Neuronal stem cell (in vitro differentiated cells): ENCODE results near the gene CHRNB4.

ENCODE experiments used
- DNase-seq: peaks from one replicate; pipeline ENCODE4 v3.0.0-alpha.2; 2013; ENCODE audit warnings: low spot score
- H2AFZ ChIP-seq: one replicate; pipeline ENCODE4 v1.6.1; 2013; ENCODE audit warnings: mild to moderate bottlenecking, low read length, inconsistent platforms
- H2AK5ac ChIP-seq: 2 replicates; pipeline ENCODE4 v1.6.1; 2013; ENCODE audit warnings: low read depth, mild to moderate bottlenecking, inconsistent platforms, low read length, moderate library complexity, mixed read lengths
- H2BK120ac ChIP-seq: 2 replicates; pipeline ENCODE4 v1.6.1; 2013; ENCODE audit warnings: low read depth, mild to moderate bottlenecking, inconsistent platforms, low read length, moderate library complexity, mixed read lengths
- H2BK12ac ChIP-seq: one replicate; pipeline ENCODE4 v1.6.1; 2013; ENCODE audit warnings: low read length, inconsistent platforms
- H2BK15ac ChIP-seq: 2 replicates; pipeline ENCODE4 v1.6.1; 2013; ENCODE audit warnings: mild to moderate bottlenecking, low read length, inconsistent platforms, mixed read lengths
- H2BK5ac ChIP-seq: one replicate; pipeline ENCODE4 v1.6.1; 2013; ENCODE audit warnings: inconsistent platforms, mild to moderate bottlenecking, low read length, moderate library complexity
- H3K14ac ChIP-seq: one replicate; pipeline ENCODE4 v1.6.1; 2013; ENCODE audit warnings: low read length, inconsistent platforms
- H3K18ac ChIP-seq: 2 replicates; pipeline ENCODE4 v1.6.1; 2013; ENCODE audit warnings: low read length, inconsistent platforms
- H3K23ac ChIP-seq: 2 replicates; pipeline ENCODE4 v1.6.1; 2013; ENCODE audit warnings: low read depth, mild to moderate bottlenecking, mixed read lengths, low read length, inconsistent platforms; ENCODE audit not compliant: poor library complexity
- H3K27ac ChIP-seq: replicated peaks from 3 replicates; pipeline ENCODE4 v1.5.1; 2013; ENCODE audit warnings: low read length, inconsistent platforms
- H3K27me3 ChIP-seq, 3 experiments: 2 replicates each; pipeline ENCODE4 v1.6.1; 2013; ENCODE audit warnings: low read length in 3 of 3, mild to moderate bottlenecking in 2 of 3, inconsistent platforms in 1 of 3, low read depth in 1 of 3, mixed read lengths in 1 of 3, moderate library complexity in 1 of 3; ENCODE audit not compliant: control insufficient read depth in 3 of 3, insufficient read depth in 3 of 3
- H3K36me3 ChIP-seq, 2 donors: replicated peaks in 1 of 2; 2 replicates each; pipeline ENCODE4 v1.6.1; 2013; ENCODE audit warnings: low read length in 2 of 2; ENCODE audit not compliant: control insufficient read depth in 2 of 2, insufficient read depth in 2 of 2
- H3K4ac ChIP-seq: 2 replicates; pipeline ENCODE4 v1.6.1; 2013; ENCODE audit warnings: inconsistent platforms, mild to moderate bottlenecking, low read length, moderate library complexity
- H3K4me1 ChIP-seq, 2 donors: 1 replicate in 1 of 2; 2 replicates in 1 of 2; pipeline ENCODE4 v1.6.1; 2013; ENCODE audit warnings: low read length in 2 of 2, low read depth in 1 of 2; ENCODE audit not compliant: control insufficient read depth in 2 of 2, insufficient read depth in 1 of 2
- H3K4me2 ChIP-seq: one replicate; pipeline ENCODE4 v1.6.1; 2013; ENCODE audit warnings: mild to moderate bottlenecking, low read length, inconsistent platforms; ENCODE audit not compliant: insufficient read depth, poor library complexity, severe bottlenecking
- H3K4me3 ChIP-seq, 2 donors: 2 replicates each; pipeline ENCODE4 v1.5.1; 2013; ENCODE audit warnings: low read length in 2 of 2, mild to moderate bottlenecking in 2 of 2, inconsistent platforms in 1 of 2, moderate library complexity in 1 of 2
- H3K79me1 ChIP-seq: one replicate; pipeline ENCODE4 v1.6.1; 2013; ENCODE audit warnings: low read depth, mild to moderate bottlenecking, inconsistent platforms, low read length, moderate library complexity
- H3K9ac ChIP-seq: one replicate; pipeline ENCODE4 v1.6.1; 2013; ENCODE audit warnings: mild to moderate bottlenecking, low read depth, low read length, inconsistent platforms; ENCODE audit not compliant: poor library complexity
- H3K9me3 ChIP-seq, 2 donors: replicated peaks in 1 of 2; 2 replicates each; pipeline versions ENCODE3 to v1.6.1; 2013; ENCODE audit warnings: low read length in 2 of 2, mild to moderate bottlenecking in 2 of 2, inconsistent platforms in 1 of 2, low read depth in 1 of 2, mixed read lengths in 1 of 2, moderate library complexity in 1 of 2; ENCODE audit not compliant: control insufficient read depth in 2 of 2, insufficient read depth in 1 of 2
- H4K8ac ChIP-seq: one replicate; pipeline ENCODE4 v1.6.1; 2013; ENCODE audit warnings: low read depth, mild to moderate bottlenecking, inconsistent platforms, low read length, moderate library complexity
- H4K91ac ChIP-seq: one replicate; pipeline ENCODE4 v1.6.1; 2013; ENCODE audit warnings: low read length, low read depth, mild to moderate bottlenecking, inconsistent platforms; ENCODE audit not compliant: poor library complexity
- WGBS, 2 donors: extraction: QIAGEN DNeasy Blood & Tissue Kit; methylation state at CpG; one replicate each; pipeline ENCODE4 v1.1.7; 2013; ENCODE audit warnings: missing lambda C conversion rate in 2 of 2, mixed read lengths in 1 of 2; ENCODE audit not compliant: insufficient read length in 2 of 2, insufficient replicate concordance in 1 of 2; ENCODE audit errors: extremely low coverage in 2 of 2; 5-methylcytosine and 5-hydroxymethylcytosine counted together

CHRNB4 gene

GRCh38 chr15:78633348-78633747 is 7.7 kb downstream of the CHRNB4 start:
- Histone ChIP-seq H4K91ac (no peak overlapping the region), H3K23ac (no peak overlapping the region), H3K14ac (no peak overlapping the region), H2AK5ac (no peak overlapping the region), H3K9ac (no peak overlapping the region), H3K9me3 (peaks cover 2 to 3% of the 10 kb centered on the region in 2 donors), H3K36me3 (no peaks in the 10 kb centered on the region), H3K4me2 (no peak overlapping the region), H3K18ac (no peak overlapping the region), H4K8ac (no peak overlapping the region), H2BK12ac (no peak overlapping the region), H2BK120ac (no peak overlapping the region), H3K27ac (no peak overlapping the region), H3K4me1 (no peaks in the 10 kb centered on the region), H2AFZ (no peak overlapping the region), H3K79me1 (no peaks in the 10 kb centered on the region), H2BK5ac (no peak overlapping the region), H3K4me3 (no peak overlapping the region), H3K27me3 (peaks cover 0 to 36% (median 4%) of the 10 kb centered on the region in 3 experiments), H2BK15ac (no peak overlapping the region), H3K4ac (no peak overlapping the region)
- DNase-seq = no peak
- no CpG with 5 or more reads among the region's 2 CpGs for WGBS, 2 donors

- whole genome bisulfite sequencing, 2 donors = no CpG with 5 or more reads among the region's 9 CpGs
Observed at GRCh38 chr15:78630886-78631633, 9.9 kb downstream of the CHRNB4 start.

DNA sequence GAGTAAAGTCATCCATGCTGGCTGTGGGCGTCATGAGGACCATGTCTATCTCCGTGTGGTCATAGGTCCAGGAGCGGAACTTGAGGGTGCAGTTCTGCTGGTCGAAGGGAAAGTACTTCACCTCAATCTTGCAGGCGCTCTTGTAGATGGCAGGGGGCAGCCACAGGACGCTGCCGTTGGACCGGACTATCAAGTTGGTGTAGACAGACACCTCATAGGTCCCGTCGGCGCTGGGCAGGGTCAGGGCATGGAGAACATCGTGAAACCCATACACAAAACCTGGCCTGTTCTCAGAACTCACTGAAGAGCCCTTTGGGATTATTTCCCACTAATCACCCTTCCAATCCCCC is 11.3 kb downstream of the CHRNB4 start:
- no peak overlapping the region for H4K8ac ChIP-seq
- no peak for DNase-seq
- H3K27ac ChIP-seq = no peak overlapping the region
- H4K91ac ChIP-seq = no peak overlapping the region
- peaks cover 2 to 3% of the 10 kb centered on the region in 2 donors for H3K9me3 ChIP-seq
- H3K4ac ChIP-seq = no peak overlapping the region
- H2AFZ ChIP-seq = no peak overlapping the region
- no peak overlapping the region for H3K4me2 ChIP-seq
- no peaks in the 10 kb centered on the region for H3K79me1 ChIP-seq
- no CpG with 5 or more reads among the region's 12 CpGs for WGBS, 2 donors
- H3K23ac ChIP-seq = peak overlapping the region; percentile 90
- H3K18ac ChIP-seq = no peak overlapping the region
- no peaks in the 10 kb centered on the region for H3K4me1 ChIP-seq
- no peak overlapping the region for H3K9ac ChIP-seq
- peaks cover 0 to 60% (median 6%) of the 10 kb centered on the region in 3 experiments for H3K27me3 ChIP-seq
- H2BK5ac ChIP-seq = no peak overlapping the region
- no peak overlapping the region for H2BK15ac ChIP-seq
- H3K4me3 ChIP-seq = no peak overlapping the region
- no peak overlapping the region for H2BK120ac ChIP-seq
- no peak overlapping the region for H3K14ac ChIP-seq
- no peaks in the 10 kb centered on the region for H3K36me3 ChIP-seq
- no peak overlapping the region for H2AK5ac ChIP-seq
- peak overlapping the region; percentile 46 for H2BK12ac ChIP-seq

More at GRCh38 chr15:78630886-78631633, 9.9 kb downstream of the CHRNB4 start:
- H4K91ac ChIP-seq = no peak overlapping the region
- DNase-seq = no peak
- no peak overlapping the region for H2AFZ ChIP-seq
- H3K18ac ChIP-seq = no peak overlapping the region
- no peak overlapping the region for H2BK15ac ChIP-seq
- H3K27me3 ChIP-seq = peaks cover 0 to 46% (median 4%) of the 10 kb centered on the region in 3 experiments
- H3K79me1 ChIP-seq = no peaks in the 10 kb centered on the region
- no peak overlapping the region for H3K9ac ChIP-seq
- H4K8ac ChIP-seq = no peak overlapping the region
- H3K9me3 ChIP-seq = peaks cover 2 to 3% of the 10 kb centered on the region in 2 donors
- no peak overlapping the region for H3K14ac ChIP-seq
- no peak overlapping the region for H3K4me2 ChIP-seq
- no peak overlapping the region for H3K4me3 ChIP-seq
- H2AK5ac ChIP-seq = no peak overlapping the region
- no peak overlapping the region for H2BK120ac ChIP-seq
- H3K4ac ChIP-seq = no peak overlapping the region
- no peaks in the 10 kb centered on the region for H3K4me1 ChIP-seq
- no peak overlapping the region for H2BK5ac ChIP-seq
- H3K27ac ChIP-seq = no peak overlapping the region
- H2BK12ac ChIP-seq = no peak overlapping the region
- H3K36me3 ChIP-seq = no peaks in the 10 kb centered on the region
- no peak overlapping the region for H3K23ac ChIP-seq

- Histone ChIP-seq H3K27ac (no peak overlapping the region), H3K9ac (peak overlapping the region; percentile 47), H2BK5ac (peak overlapping the region; percentile 42), H3K23ac (peak overlapping the region; percentile 90), H2AK5ac (peak overlapping the region; percentile 21), H3K4me1 (no peaks in the 10 kb centered on the region), H3K79me1 (no peaks in the 10 kb centered on the region), H3K4ac (no peak overlapping the region), H2BK12ac (peak overlapping the region; percentile 46), H3K36me3 (no peaks in the 10 kb centered on the region), H2BK15ac (no peak overlapping the region), H3K27me3 (peaks cover 0 to 59% (median 6%) of the 10 kb centered on the region in 3 experiments), H3K18ac (peak overlapping the region; percentile 34), H2AFZ (no peak overlapping the region), H4K8ac (no peak overlapping the region), H3K4me2 (no peak overlapping the region), H3K4me3 (no peak overlapping the region), H4K91ac (no peak overlapping the region), H3K14ac (no peak overlapping the region), H2BK120ac (no peak overlapping the region), H3K9me3 (peaks cover 2 to 3% of the 10 kb centered on the region in 2 donors)
- DNase-seq = no peak
- WGBS, 2 donors = no CpG with 5 or more reads among the region's 29 CpGs
Observed at GRCh38 chr15:78629031-78629715, 11.8 kb downstream of the CHRNB4 start.
